Measurements from ENCODE around the gene CDHR2.

GRCh38 chr5:176640616-176641015, 91.5 kb downstream of the CDHR2 start:
- no peak for TF ChIP-seq POLR2A (IDR thresholded peaks at IDR 0.05)
- TF ChIP-seq, protein P1, sequence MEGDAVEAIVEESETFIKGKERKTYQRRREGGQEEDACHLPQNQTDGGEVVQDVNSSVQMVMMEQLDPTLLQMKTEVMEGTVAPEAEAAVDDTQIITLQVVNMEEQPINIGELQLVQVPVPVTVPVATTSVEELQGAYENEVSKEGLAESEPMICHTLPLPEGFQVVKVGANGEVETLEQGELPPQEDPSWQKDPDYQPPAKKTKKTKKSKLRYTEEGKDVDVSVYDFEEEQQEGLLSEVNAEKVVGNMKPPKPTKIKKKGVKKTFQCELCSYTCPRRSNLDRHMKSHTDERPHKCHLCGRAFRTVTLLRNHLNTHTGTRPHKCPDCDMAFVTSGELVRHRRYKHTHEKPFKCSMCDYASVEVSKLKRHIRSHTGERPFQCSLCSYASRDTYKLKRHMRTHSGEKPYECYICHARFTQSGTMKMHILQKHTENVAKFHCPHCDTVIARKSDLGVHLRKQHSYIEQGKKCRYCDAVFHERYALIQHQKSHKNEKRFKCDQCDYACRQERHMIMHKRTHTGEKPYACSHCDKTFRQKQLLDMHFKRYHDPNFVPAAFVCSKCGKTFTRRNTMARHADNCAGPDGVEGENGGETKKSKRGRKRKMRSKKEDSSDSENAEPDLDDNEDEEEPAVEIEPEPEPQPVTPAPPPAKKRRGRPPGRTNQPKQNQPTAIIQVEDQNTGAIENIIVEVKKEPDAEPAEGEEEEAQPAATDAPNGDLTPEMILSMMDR (IDR thresholded peaks at IDR 0.05): no peak

Data from uterus (tissue), 2 donors.